SK-N-SH (cell line): ENCODE measurements around the gene ELMO1. TPM values are rescaled to one million over a fixed set of nuclear protein-coding genes. Genes with fewer than 3 reads are reported as not detected.

ENCODE experiments used
- CTCF ChIA-PET: fragments of 300-600, 350-600 bp; formaldehyde crosslinking; extraction: SDS; loops from one replicate; lab custom pipeline; 2021; lab: Yijun Ruan, JAX
- POLR2A ChIA-PET: fragments of 350-600 bp; sonication (Branson Sonifier 250); formaldehyde crosslinking; extraction: SDS; loops from one replicate; lab custom pipeline; 2020; ENCODE audit warnings: antibody characterized with exemption, inconsistent platforms; lab: Yijun Ruan, JAX
- DNase-seq: peaks from one replicate; pipeline ENCODE4 v3.0.0; 2012
- H2AFZ ChIP-seq: fragments of 200-600 bp; sonication (generic); 2 replicates; pipeline ENCODE4 v1.8.1; 2016; ENCODE audit warnings: antibody characterized with exemption, mild to moderate bottlenecking, low read depth
- H3F3A ChIP-seq: fragments of 200-600 bp; sonication (generic); replicated peaks from 2 replicates; pipeline ENCODE3; 2016; ENCODE audit warnings: antibody characterized with exemption, mild to moderate bottlenecking; ENCODE audit not compliant: insufficient read depth
- H3K27ac ChIP-seq, 2 experiments: fragments of 200-500 bp in 1 of 2; fragments of 200-600 bp in 1 of 2; sonication (Bioruptor generic) in 1 of 2; sonication (generic), shearing (Covaris generic) in 1 of 2; 2 replicates each; pipeline versions ENCODE4 v1.5.1 to v1.6.1; 2014 to 2016; ENCODE audit warnings: low read depth in 2 of 2, inconsistent platforms in 1 of 2, low read length in 1 of 2, mild to moderate bottlenecking in 1 of 2, mixed read lengths in 1 of 2
- H3K27me3 ChIP-seq: fragments of 200-600 bp; sonication (generic), shearing (Covaris generic); 2 replicates; pipeline ENCODE4 v1.6.1; 2016; ENCODE audit warnings: mixed run types; ENCODE audit not compliant: insufficient read depth
- H3K36me3 ChIP-seq, 2 experiments: fragments of 200-500 bp in 1 of 2; fragments of 200-600 bp in 1 of 2; sonication (Bioruptor generic) in 1 of 2; sonication (generic) in 1 of 2; replicated peaks in 1 of 2; 2 replicates each; pipeline versions ENCODE3 to v1.5.1; 2014 to 2016; ENCODE audit warnings: low read length in 1 of 2, mild to moderate bottlenecking in 1 of 2; ENCODE audit not compliant: insufficient read depth in 2 of 2, control insufficient read depth in 1 of 2
- H3K4me1 ChIP-seq, 2 experiments: fragments of 200-500 bp in 1 of 2; fragments of 200-600 bp in 1 of 2; sonication (Bioruptor generic) in 1 of 2; sonication (generic), shearing (Covaris generic) in 1 of 2; 2 replicates each; pipeline versions ENCODE4 v1.5.1 to v1.6.1; 2014 to 2016; ENCODE audit warnings: low read depth in 1 of 2, low read length in 1 of 2, mixed run types in 1 of 2; ENCODE audit not compliant: insufficient read depth in 2 of 2, control insufficient read depth in 1 of 2
- H3K4me2 ChIP-seq: fragments of 200-600 bp; sonication (generic), shearing (Covaris generic); 2 replicates; pipeline ENCODE4 v1.6.1; 2017; ENCODE audit warnings: mixed run types
- H3K4me3 ChIP-seq, 2 experiments: fragments of 200-500 bp in 1 of 2; fragments of 200-600 bp in 1 of 2; sonication (Bioruptor generic) in 1 of 2; sonication (generic), shearing (Covaris generic) in 1 of 2; 2 replicates each; pipeline versions ENCODE4 v1.5.1 to v1.8.1; 2014 to 2016; ENCODE audit warnings: low read depth in 2 of 2, inconsistent platforms in 1 of 2, low read length in 1 of 2, mild to moderate bottlenecking in 1 of 2, mixed read lengths in 1 of 2, moderate library complexity in 1 of 2
- H3K79me2 ChIP-seq: fragments of 200-600 bp; sonication (generic); 2 replicates; pipeline ENCODE4 v1.8.1; 2017; ENCODE audit warnings: mild to moderate bottlenecking; ENCODE audit not compliant: insufficient read depth
- H3K9ac ChIP-seq: fragments of 200-600 bp; sonication (generic); 2 replicates; pipeline ENCODE4 v1.6.1; 2017; ENCODE audit warnings: mixed run types
- H3K9me2 ChIP-seq: fragments of 200-600 bp; sonication (generic); 2 replicates; pipeline ENCODE4 v1.6.1; 2017; ENCODE audit warnings: mixed run types
- H3K9me3 ChIP-seq: fragments of 200-600 bp; sonication (generic); 2 replicates; pipeline ENCODE4 v1.6.1; 2017; ENCODE audit warnings: mixed run types, mild to moderate bottlenecking, moderate library complexity
- H4K20me1 ChIP-seq: fragments of 200-600 bp; sonication (generic); 2 replicates; pipeline ENCODE4 v1.6.1; 2017; ENCODE audit warnings: mild to moderate bottlenecking, mixed run types; ENCODE audit not compliant: insufficient read depth
- CHD2 ChIP-seq: fragments of 150-350 bp; IDR thresholded peaks from 2 replicates; pipeline ENCODE4 v1.6.1; 2018; ENCODE audit warnings: low read length; ENCODE audit not compliant: partially characterized antibody
- CTCF ChIP-seq: fragments of 200-600 bp; sonication (generic); IDR thresholded peaks from 2 replicates; pipeline ENCODE4 v1.6.1; 2017; ENCODE audit warnings: antibody characterized with exemption, mild to moderate bottlenecking, moderate library complexity
- ELF1 ChIP-seq: IDR thresholded peaks from 2 replicates; pipeline ENCODE4 v1.4.0; 2012
- FOSL2 ChIP-seq: IDR thresholded peaks from 2 replicates; pipeline ENCODE4 v1.4.0; 2012; ENCODE audit warnings: low read depth, mild to moderate bottlenecking, moderate library complexity, borderline replicate concordance
- FOXJ3 ChIP-seq: sonication (generic); formaldehyde crosslinking; IDR thresholded peaks from 2 replicates; pipeline ENCODE4 v1.5.1; 2020; ENCODE audit warnings: mild to moderate bottlenecking, missing genetic modification reagents
- FOXM1 ChIP-seq: IDR thresholded peaks from 2 replicates; pipeline ENCODE4 v1.4.0; 2012; ENCODE audit warnings: low read depth, mild to moderate bottlenecking
- JUND ChIP-seq: IDR thresholded peaks from 2 replicates; pipeline ENCODE4 v1.4.0; 2012
- MEF2A ChIP-seq: IDR thresholded peaks from 2 replicates; pipeline ENCODE4 v1.4.0; 2012; ENCODE audit warnings: low read depth, borderline replicate concordance
- MXI1 ChIP-seq: IDR thresholded peaks from 2 replicates; pipeline ENCODE4 v1.6.1; 2012; ENCODE audit warnings: mild to moderate bottlenecking, low read depth, low read length, improper control_type of control experiment
- POLR2AphosphoS5 ChIP-seq: IDR thresholded peaks from 2 replicates; pipeline ENCODE4 v1.6.1; 2012; ENCODE audit warnings: low read depth, low read length
- RAD21 ChIP-seq: IDR thresholded peaks from 2 replicates; pipeline ENCODE4 v1.6.1; 2012; ENCODE audit warnings: mild to moderate bottlenecking, low read length
- RCOR1 ChIP-seq: fragments of 150-350 bp; IDR thresholded peaks from 2 replicates; pipeline ENCODE4 v1.6.1; 2017; ENCODE audit warnings: antibody characterized with exemption, low read length
- RFX5 ChIP-seq: IDR thresholded peaks from 2 replicates; pipeline ENCODE4 v1.6.1; 2012; ENCODE audit warnings: mild to moderate bottlenecking, improper control_type of control experiment, low read length
- RXRA ChIP-seq: IDR thresholded peaks from 2 replicates; pipeline ENCODE4 v1.4.0; 2012; ENCODE audit warnings: low read depth, mild to moderate bottlenecking, borderline replicate concordance
- SIN3A ChIP-seq: IDR thresholded peaks from 2 replicates; pipeline ENCODE4 v1.6.1; 2012; ENCODE audit warnings: low read depth, mild to moderate bottlenecking, low read length, moderate library complexity, borderline replicate concordance
- SMC3 ChIP-seq: IDR thresholded peaks from 2 replicates; pipeline ENCODE4 v1.6.1; 2012; ENCODE audit warnings: low read depth, low read length, improper control_type of control experiment
- TAF1 ChIP-seq: IDR thresholded peaks from 2 replicates; pipeline ENCODE4 v1.6.1; 2012; ENCODE audit warnings: low read depth, mild to moderate bottlenecking, low read length, moderate library complexity, borderline replicate concordance
- USF2 ChIP-seq: fragments of 150-350 bp; IDR thresholded peaks from 2 replicates; pipeline ENCODE4 v1.6.1; 2017; ENCODE audit warnings: antibody characterized with exemption, low read length, low read depth, borderline replicate concordance
- WGBS: methylation state at CpG from one replicate; pipeline ENCODE4 v1.1.6; 2017; ENCODE audit warnings: low lambda C conversion rate; 5-methylcytosine and 5-hydroxymethylcytosine counted together
- polyA plus RNA-seq, 3 experiments: library from polyadenylated mRNA; depleted of rRNA; stranded (reverse); fragments of >200 nt; gene quantifications; 2 replicates each; pipeline ENCODE4 v1.2.3, GENCODE V29; 2012

ELMO1 gene
- polyA plus RNA-seq, 1 of the 3 experiments (the other 2 are of a cell fraction) = 0.64 TPM

- H3K36me3 ChIP-seq = no peaks in the 10 kb centered on the region
- no peak for TF ChIP-seq JUND
- TF ChIP-seq RAD21 = no peak
- no peak for TF ChIP-seq FOXJ3
- no peak for TF ChIP-seq FOXM1
- no peak for TF ChIP-seq FOSL2
- TF ChIP-seq MXI1 = no peak
- CTCF ChIA-PET = interaction anchor here (1.1 to 12.3 kb wide), 10 partner anchors 10 to 903 kb away, joined by 3 to 134 read pairs (median 6); no protein-coding TSS in a partner anchor
- no peaks in the 10 kb centered on the region for H3K79me2 ChIP-seq
- H3K9me3 ChIP-seq = no peaks in the 10 kb centered on the region
- no peak overlapping the region for H3K4me3 ChIP-seq
- H3K9me2 ChIP-seq = no peaks in the 10 kb centered on the region
- H3K4me1 ChIP-seq = peaks cover 0 to 10% of the 10 kb centered on the region in 2 experiments; a peak in 2 of 4 replicates
- no peaks in the 10 kb centered on the region for H3K27me3 ChIP-seq
- H2AFZ ChIP-seq = no peak overlapping the region
- H4K20me1 ChIP-seq = no peaks in the 10 kb centered on the region
- no peak for DNase-seq
- WGBS = 48% methylated on average over 6 of the region's 6 CpGs
- H3F3A ChIP-seq = peaks cover 3% of the 10 kb centered on the region
- no peak overlapping the region for H3K4me2 ChIP-seq
- no peak overlapping the region for H3K9ac ChIP-seq
- POLR2A ChIA-PET = no interaction called here
- no peak overlapping the region for H3K27ac ChIP-seq
Observed at GRCh38 chr7:37205451-37205850, 243.2 kb downstream of the ELMO1 start.

GRCh38 chr7:37201876-37202198 lies 246.8 kb downstream of the ELMO1 start:
- H3K36me3 ChIP-seq = no peaks in the 10 kb centered on the region
- ChIA-PET POLR2A (no interaction called here), CTCF (interaction anchor here (0.7 to 12.3 kb wide), 37 partner anchors 9 to 1014 kb away, joined by 3 to 306 read pairs (median 4); no protein-coding TSS in a partner anchor)
- H3K27me3 ChIP-seq = no peaks in the 10 kb centered on the region
- no peak overlapping the region for H3K4me3 ChIP-seq
- peaks cover 3% of the 10 kb centered on the region for H3F3A ChIP-seq
- no peak for DNase-seq
- 5% methylated on average over 2 of the region's 2 CpGs for WGBS
- no peak overlapping the region for H3K27ac ChIP-seq
- TF ChIP-seq MEF2A = no peak
- TF ChIP-seq CHD2 = peak; percentile 0
- 0 out of 2 replicates have a peak, but pooled peaks have one; percentile 8 for TF ChIP-seq RXRA
- TF ChIP-seq SMC3 = no peak
- no peaks in the 10 kb centered on the region for H4K20me1 ChIP-seq
- H3K4me1 ChIP-seq = peaks cover 0 to 15% of the 10 kb centered on the region in 2 experiments; a peak in 2 of 4 replicates
- no peak overlapping the region for H3K9ac ChIP-seq
- no peak overlapping the region for H3K4me2 ChIP-seq
- no peak overlapping the region for H2AFZ ChIP-seq
- H3K79me2 ChIP-seq = no peaks in the 10 kb centered on the region
- H3K9me3 ChIP-seq = no peaks in the 10 kb centered on the region
- H3K9me2 ChIP-seq = no peaks in the 10 kb centered on the region

GRCh38 chr7:37201003-37201875 lies 247.4 kb downstream of the ELMO1 start:
- no peak overlapping the region for H2AFZ ChIP-seq
- H3K4me2 ChIP-seq = no peak overlapping the region
- H3K4me3 ChIP-seq = no peak overlapping the region
- no peaks in the 10 kb centered on the region for H3K36me3 ChIP-seq
- no peak overlapping the region for H3K9ac ChIP-seq
- H3K27me3 ChIP-seq = no peaks in the 10 kb centered on the region
- ChIA-PET CTCF (interaction anchor here (0.6 to 12.3 kb wide), 60 partner anchors 7 to 1014 kb away, joined by 3 to 306 read pairs (median 4); partner anchors contain the start of gene SFRP4), POLR2A (interaction anchor here (0.5 kb wide), 1 partner anchor 713 kb away, joined by 3 read pairs; no protein-coding TSS in a partner anchor)
- peaks cover 3% of the 10 kb centered on the region for H3F3A ChIP-seq
- peak; percentile 83 for DNase-seq
- no peak overlapping the region for H3K27ac ChIP-seq
- no peaks in the 10 kb centered on the region for H3K9me2 ChIP-seq
- H3K9me3 ChIP-seq = no peaks in the 10 kb centered on the region
- no peaks in the 10 kb centered on the region for H4K20me1 ChIP-seq
- 7% methylated on average over 6 of the region's 6 CpGs for WGBS
- H3K4me1 ChIP-seq = peaks cover 0 to 15% of the 10 kb centered on the region in 2 experiments; a peak in 2 of 4 replicates
- H3K79me2 ChIP-seq = no peaks in the 10 kb centered on the region
- TF ChIP-seq POLR2AphosphoS5 (no peak), SIN3A (no peak), TAF1 (no peak), RFX5 (peak; percentile 61; the same call in 1 of the 2 replicates), MXI1 (no peak), CHD2 (peak; percentile 49), SMC3 (peak; percentile 92), RCOR1 (0 out of 2 replicates have a peak, but pooled peaks have one; percentile 6), USF2 (no peak), CTCF (peak; percentile 99), ELF1 (no peak)
